Suprapubic skin (tissue), 4 donors: ENCODE results near the gene SUPT16H. TPM values are rescaled to one million over a fixed set of nuclear protein-coding genes. Genes with fewer than 3 reads are reported as not detected.

Experiments
- DNase-seq, 2 donors: peaks; one replicate each; pipeline ENCODE4 v3.0.0-alpha.2; 2019; ENCODE audit warnings: low spot score in 2 of 2
- H3K27ac ChIP-seq: fragments of 200-600 bp; sonication (generic); one replicate; pipeline ENCODE4 v1.5.1; 2019
- H3K27me3 ChIP-seq: fragments of 200-600 bp; sonication (generic); one replicate; pipeline ENCODE4 v1.5.1; 2019
- H3K36me3 ChIP-seq: fragments of 200-600 bp; sonication (generic); one replicate; pipeline ENCODE4 v1.5.1; 2019
- H3K4me1 ChIP-seq: fragments of 200-600 bp; sonication (generic); one replicate; pipeline ENCODE4 v1.5.1; 2019
- H3K4me3 ChIP-seq: fragments of 200-600 bp; sonication (generic); one replicate; pipeline ENCODE4 v1.5.1; 2019; ENCODE audit warnings: mild to moderate bottlenecking
- H3K9me3 ChIP-seq: fragments of 200-600 bp; sonication (generic); one replicate; pipeline ENCODE4 v1.5.1; 2019
- CTCF ChIP-seq, 2 donors: fragments of 200-600 bp in 1 of 2; fragments of 450-650 bp in 1 of 2; sonication (generic) in 1 of 2; IDR thresholded peaks; one replicate each; pipeline ENCODE4 v1.5.1; 2016 to 2019; ENCODE audit warnings: antibody characterized with exemption in 2 of 2, mild to moderate bottlenecking in 1 of 2, moderate library complexity in 1 of 2
- EP300 ChIP-seq: sonication (generic); formaldehyde crosslinking; IDR thresholded peaks from one replicate; pipeline ENCODE4 v1.6.1; 2017; ENCODE audit warnings: antibody characterized with exemption
- POLR2A ChIP-seq, 2 donors: fragments of 450-650 bp; IDR thresholded peaks; one replicate each; pipeline ENCODE4 v1.6.1; 2017; ENCODE audit warnings: antibody characterized with exemption in 2 of 2, mild to moderate bottlenecking in 2 of 2, moderate library complexity in 2 of 2
- POLR2AphosphoS5 ChIP-seq, 3 donors: sonication (generic); formaldehyde crosslinking; IDR thresholded peaks; one replicate each; pipeline ENCODE4 v1.6.1; 2017; ENCODE audit warnings: antibody characterized with exemption in 3 of 3
- WGBS: methylation state at CpG from one replicate; pipeline ENCODE4 v1.1.5; 2018; 5-methylcytosine and 5-hydroxymethylcytosine counted together
- total RNA-seq, 4 donors: library from RNA; depleted of rRNA; stranded (reverse); fragments of >200 nt; gene quantifications; one replicate each; pipeline ENCODE4 v1.1.0, GENCODE V29; 2016

SUPT16H gene
- total RNA-seq, 4 donors from 2014 or later, result 41.9 to 64.5 (median 50.1) TPM

GRCh38 chr14:21356511-21356910 is 27.3 kb downstream of the SUPT16H start:
- no peak for DNase-seq
- WGBS, result 98% methylated on average over 4 of the region's 4 CpGs
- H3K27me3 ChIP-seq, result no peaks in the 10 kb centered on the region
- H3K36me3 ChIP-seq, result peaks cover 100% of the 10 kb centered on the region
- no peaks in the 10 kb centered on the region for H3K4me1 ChIP-seq
- TF ChIP-seq POLR2A (IDR thresholded peaks at IDR 0.05) (no peak), EP300 (no peak), POLR2AphosphoS5 (IDR thresholded peaks at IDR 0.05) (no peak), CTCF (IDR thresholded peaks at IDR 0.05) (no peak)
- no peak overlapping the region for H3K27ac ChIP-seq
- H3K4me3 ChIP-seq, result no peak overlapping the region
- no peaks in the 10 kb centered on the region for H3K9me3 ChIP-seq

- H3K27ac ChIP-seq, result no peak overlapping the region
These were observed 31.2 kb downstream of the SUPT16H start for GRCh38 chr14:21352587-21352986.

DNA sequence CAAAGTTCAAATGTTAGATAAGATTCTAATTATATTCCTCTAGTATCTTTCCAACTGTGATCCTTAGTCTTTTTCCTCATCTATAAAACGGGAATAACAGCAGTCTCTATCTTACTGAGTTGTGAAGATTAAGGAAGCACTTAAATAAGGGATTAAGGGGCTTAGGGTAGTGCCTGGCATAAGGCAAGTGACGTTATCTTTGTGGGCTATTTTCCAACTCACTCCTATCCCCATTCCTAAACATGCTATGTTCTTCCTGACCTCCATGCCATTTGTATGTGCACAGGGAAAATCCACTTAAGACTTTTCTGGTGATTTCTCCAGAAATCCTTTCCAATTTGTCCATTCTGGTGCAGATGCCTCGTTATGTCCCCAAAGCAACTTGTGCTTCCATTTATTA is 33.3 kb downstream of the SUPT16H start:
- H3K27ac ChIP-seq, result no peak overlapping the region

More at GRCh38 chr14:21352587-21352986, 31.2 kb downstream of the SUPT16H start:
- Histone ChIP-seq H3K9me3 (no peaks in the 10 kb centered on the region), H3K4me3 (no peak overlapping the region), H3K27me3 (no peaks in the 10 kb centered on the region), H3K4me1 (no peaks in the 10 kb centered on the region), H3K36me3 (peaks cover 67% of the 10 kb centered on the region)
- WGBS, result 88% methylated on average over 9 of the region's 9 CpGs
- TF ChIP-seq POLR2A (IDR thresholded peaks at IDR 0.05) (no peak), CTCF (IDR thresholded peaks at IDR 0.05) (no peak), EP300 (no peak), POLR2AphosphoS5 (IDR thresholded peaks at IDR 0.05) (no peak)
- DNase-seq, result no peak

DNA sequence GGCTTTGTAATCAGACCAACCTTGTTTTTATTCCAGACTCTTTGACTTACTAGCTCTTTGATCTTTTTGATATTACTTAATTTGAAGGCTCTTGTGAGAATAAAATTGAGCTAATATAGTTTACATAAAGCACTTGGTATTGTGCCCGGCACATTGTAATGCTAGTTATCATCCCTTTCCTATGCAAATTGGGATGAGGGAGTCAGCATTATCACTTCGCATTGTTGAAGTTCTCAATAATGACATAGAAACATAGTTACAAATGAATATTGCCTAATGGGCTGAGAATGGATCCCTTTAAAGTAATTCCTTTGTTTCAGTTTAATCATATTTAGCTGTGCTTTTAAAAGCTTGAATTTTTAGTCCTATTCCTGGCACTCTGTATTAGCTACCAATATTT is 36.6 kb downstream of the SUPT16H start:
- TF ChIP-seq CTCF (IDR thresholded peaks at IDR 0.05), result no peak
- TF ChIP-seq EP300, result no peak
- no peak for TF ChIP-seq POLR2A (IDR thresholded peaks at IDR 0.05)
- TF ChIP-seq POLR2AphosphoS5 (IDR thresholded peaks at IDR 0.05), result no peak
- peaks cover 13% of the 10 kb centered on the region for H3K36me3 ChIP-seq
- H3K9me3 ChIP-seq, result no peaks in the 10 kb centered on the region
- 64% methylated on average over 2 of the region's 2 CpGs for WGBS
- H3K4me3 ChIP-seq, result no peak overlapping the region
- H3K27ac ChIP-seq, result no peak overlapping the region
- H3K4me1 ChIP-seq, result no peaks in the 10 kb centered on the region
- no peak for DNase-seq
- H3K27me3 ChIP-seq, result no peaks in the 10 kb centered on the region

More for the DNA sequence above, 33.3 kb downstream of the SUPT16H start:
- no peak for TF ChIP-seq POLR2A (IDR thresholded peaks at IDR 0.05)
- no peak for TF ChIP-seq EP300
- no peak for TF ChIP-seq CTCF (IDR thresholded peaks at IDR 0.05)
- TF ChIP-seq POLR2AphosphoS5 (IDR thresholded peaks at IDR 0.05), result no peak
- H3K36me3 ChIP-seq, result peaks cover 47% of the 10 kb centered on the region
- H3K4me3 ChIP-seq, result no peak overlapping the region
- no peak for DNase-seq
- WGBS, result 65% methylated on average over 2 of the region's 3 CpGs
- H3K27me3 ChIP-seq, result no peaks in the 10 kb centered on the region
- H3K4me1 ChIP-seq, result no peaks in the 10 kb centered on the region
- H3K9me3 ChIP-seq, result no peaks in the 10 kb centered on the region

- Histone ChIP-seq H3K27ac (no peak overlapping the region), H3K27me3 (no peaks in the 10 kb centered on the region)
- 60% methylated on average over 2 of the region's 2 CpGs for WGBS
These were observed 37.2 kb downstream of the SUPT16H start for GRCh38 chr14:21346532-21347135.

More at GRCh38 chr14:21346532-21347135, 37.2 kb downstream of the SUPT16H start:
- H3K9me3 ChIP-seq, result no peaks in the 10 kb centered on the region
- TF ChIP-seq CTCF (IDR thresholded peaks at IDR 0.05), result no peak
- no peak for TF ChIP-seq POLR2AphosphoS5 (IDR thresholded peaks at IDR 0.05)
- peaks cover 8% of the 10 kb centered on the region for H3K36me3 ChIP-seq
- no peaks in the 10 kb centered on the region for H3K4me1 ChIP-seq
- no peak overlapping the region for H3K4me3 ChIP-seq
- DNase-seq, result no peak
